ENCODE measurements around the gene ARGLU1.
A peak's percentile ranks its signal among the peaks of the same experiment; 100 is the strongest.

ARGLU1 gene

GRCh38 chr13:106513025-106513983, 54.6 kb downstream of the ARGLU1 start:
- no peak for TF ChIP-seq CTCF (IDR thresholded peaks at IDR 0.05; ENCODE audit: low read depth, low read length, missing control alignments)
- Histone ChIP-seq H3K36me3 (replicated peaks) (peaks cover 13% of the 10 kb centered on the region), H3K27ac (peak overlapping the region; percentile 16), H3K4me3 (ENCODE audit: low read depth, low read length) (no peak overlapping the region), H3K27me3 (replicated peaks) (no peaks in the 10 kb centered on the region)
- DNase-seq = peak; percentile 29
- in situ Hi-C loops (cut with HindIII; ENCODE audit: low pct_ligation_motif_present, low sequenced_read_pairs) = no loop called here

GRCh38 chr13:106507560-106508274, 60.2 kb downstream of the ARGLU1 start:
- Histone ChIP-seq H3K36me3 (replicated peaks) (peaks cover 16% of the 10 kb centered on the region), H3K27ac (peak overlapping the region; percentile 91), H3K4me3 (ENCODE audit: low read depth, low read length) (no peak overlapping the region), H3K27me3 (replicated peaks) (no peaks in the 10 kb centered on the region)
- in situ Hi-C loops (cut with HindIII; ENCODE audit: low pct_ligation_motif_present, low sequenced_read_pairs) = no loop called here
- no peak for TF ChIP-seq CTCF (IDR thresholded peaks at IDR 0.05; ENCODE audit: low read depth, low read length, missing control alignments)
- DNase-seq = peak; percentile 96

- no peak overlapping the region for H3K4me3 ChIP-seq (ENCODE audit: low read depth, low read length)
- peaks cover 9% of the 10 kb centered on the region for H3K36me3 ChIP-seq (replicated peaks)
- no peaks in the 10 kb centered on the region for H3K27me3 ChIP-seq (replicated peaks)
- no peak for TF ChIP-seq CTCF (IDR thresholded peaks at IDR 0.05; ENCODE audit: low read depth, low read length, missing control alignments)
- in situ Hi-C loops (cut with HindIII; ENCODE audit: low pct_ligation_motif_present, low sequenced_read_pairs) = no loop called here
- H3K27ac ChIP-seq = no peak overlapping the region
- DNase-seq = no peak
These were observed 61.7 kb downstream of the ARGLU1 start for GRCh38 chr13:106506286-106506685.

GRCh38 chr13:106505732-106506131, 62.2 kb downstream of the ARGLU1 start:
- no peak for DNase-seq
- in situ Hi-C loops (cut with HindIII; ENCODE audit: low pct_ligation_motif_present, low sequenced_read_pairs) = no loop called here
- Histone ChIP-seq H3K4me3 (ENCODE audit: low read depth, low read length) (no peak overlapping the region), H3K27ac (no peak overlapping the region), H3K27me3 (replicated peaks) (no peaks in the 10 kb centered on the region), H3K36me3 (replicated peaks) (peaks cover 8% of the 10 kb centered on the region)
- no peak for TF ChIP-seq CTCF (IDR thresholded peaks at IDR 0.05; ENCODE audit: low read depth, low read length, missing control alignments)

- Histone ChIP-seq H3K36me3 (replicated peaks) (peaks cover 6% of the 10 kb centered on the region), H3K27me3 (replicated peaks) (no peaks in the 10 kb centered on the region), H3K27ac (no peak overlapping the region), H3K4me3 (ENCODE audit: low read depth, low read length) (no peak overlapping the region)
- no peak for TF ChIP-seq CTCF (IDR thresholded peaks at IDR 0.05; ENCODE audit: low read depth, low read length, missing control alignments)
- in situ Hi-C loops (cut with HindIII; ENCODE audit: low pct_ligation_motif_present, low sequenced_read_pairs) = no loop called here
- DNase-seq = no peak
These were observed 62.6 kb downstream of the ARGLU1 start for GRCh38 chr13:106505295-106505694.
